Activated CD4-positive, alpha-beta T cell treated with anti-CD3 and anti-CD28 coated beads for 36 hours (primary cell): Measurements from ENCODE around the gene EXOC6. TPM values are rescaled to one million over a fixed set of nuclear protein-coding genes. Genes with fewer than 3 reads are reported as not detected.

Source experiments
- ATAC-seq: fragments of 200-7000 bp; cut with Tn5 transposase; one replicate; pipeline ENCODE4 v1.10.0; 2021; ENCODE audit warnings: mild to moderate bottlenecking, moderate library complexity
- CTCF ChIA-PET: fragments of 350-600 bp; sonication (Branson Sonifier 250); formaldehyde crosslinking; loops from one replicate; lab custom pipeline; 2021; ENCODE audit warnings: antibody characterized with exemption; lab: Charles Lee
- POLR2A ChIA-PET: fragments of 350-600 bp; sonication (Branson Sonifier 250); formaldehyde crosslinking; loops from one replicate; lab custom pipeline; 2021; ENCODE audit warnings: antibody characterized with exemption, inconsistent platforms; lab: Charles Lee
- DNase-seq: peaks from one replicate; pipeline ENCODE4 v3.0.0-alpha.2; 2020
- H3K27ac Mint-ChIP-seq: one replicate; pipeline ENCODE4 v1.8.0; 2021; ENCODE audit warnings: mixed read lengths
- H3K27me3 Mint-ChIP-seq: one replicate; pipeline ENCODE4 v1.8.0; 2021; ENCODE audit warnings: mixed read lengths
- H3K36me3 Mint-ChIP-seq: one replicate; pipeline ENCODE4 v1.8.0; 2021; ENCODE audit warnings: low read depth, mixed read lengths
- H3K4me1 Mint-ChIP-seq: one replicate; pipeline ENCODE4 v1.8.0; 2021; ENCODE audit warnings: mixed read lengths
- H3K4me3 Mint-ChIP-seq: one replicate; pipeline ENCODE4 v1.8.0; 2021; ENCODE audit warnings: mild to moderate bottlenecking, moderate library complexity, mixed read lengths
- H3K9me3 Mint-ChIP-seq: one replicate; pipeline ENCODE4 v1.8.0; 2021; ENCODE audit warnings: low read depth, mixed read lengths
- intact Hi-C, 2 experiments: fragments of 100-400 bp; cut with DNase I in 1 of 2; cut with micrococcal nuclease in 1 of 2; formaldehyde crosslinking; loops; one replicate each; pipeline versions ENCODE4 v1.14.2 to v1.15.1; 2022 to 2024; cut with DNase I, micrococcal nuclease
- total RNA-seq, 2 experiments: library from RNA; stranded (reverse); gene quantifications; one replicate each; pipeline ENCODE4 v1.2.3, GENCODE V29; 2021

Gene EXOC6
- total RNA-seq, 2 experiments from 2014 or later, result 9.7 to 12.1 TPM

DNA sequence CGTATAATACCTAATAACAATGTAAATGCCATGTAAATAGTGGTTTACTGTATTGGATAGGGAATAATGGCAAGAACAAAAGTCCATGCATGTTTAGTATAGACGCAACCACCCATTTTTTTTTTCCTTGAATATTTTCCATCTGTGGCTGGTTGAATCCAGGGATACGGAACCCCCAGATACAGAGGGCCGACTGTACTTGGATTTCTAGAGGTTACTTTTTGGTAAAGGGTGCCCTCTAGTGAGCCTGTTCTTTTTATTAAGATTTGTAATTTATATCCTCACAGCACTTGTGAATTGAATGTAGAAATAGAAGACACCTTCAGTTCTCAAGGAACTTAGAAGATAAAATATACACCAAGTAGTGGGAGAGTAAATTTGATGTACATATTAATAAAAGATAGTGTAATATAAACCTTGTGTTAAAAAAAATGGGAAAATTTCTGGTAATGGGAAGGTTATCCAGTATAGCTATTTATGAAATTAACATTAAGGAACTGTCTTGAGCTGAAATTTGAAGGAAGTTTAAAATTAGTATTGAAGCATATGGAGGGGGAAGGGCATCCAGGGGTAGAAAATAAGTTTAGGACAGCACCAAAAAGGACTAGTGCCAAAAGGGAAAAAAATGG is 32.0 kb downstream of the EXOC6 start:
- DNase-seq (no peak), ATAC-seq (no peak)
- no peaks in the 10 kb centered on the region for H3K27me3 Mint-ChIP-seq
- H3K4me1 Mint-ChIP-seq, result peaks cover 27% of the 10 kb centered on the region
- ChIA-PET POLR2A (no interaction called here), CTCF (interaction anchor here (0.6 to 1.1 kb wide), 5 partner anchors 37 to 189 kb away, joined by 3 to 9 read pairs (median 3); no protein-coding TSS in a partner anchor)
- no peak overlapping the region for H3K27ac Mint-ChIP-seq
- no peaks in the 10 kb centered on the region for H3K36me3 Mint-ChIP-seq
- H3K4me3 Mint-ChIP-seq, result no peak overlapping the region
- H3K9me3 Mint-ChIP-seq, result no peaks in the 10 kb centered on the region
- intact Hi-C loops, result loop anchor here (1.0 to 10.0 kb wide), 6 partner anchors 37 to 404 kb away; partner anchors contain the start of gene CYP26C1 (in 1 of the 2)

DNA sequence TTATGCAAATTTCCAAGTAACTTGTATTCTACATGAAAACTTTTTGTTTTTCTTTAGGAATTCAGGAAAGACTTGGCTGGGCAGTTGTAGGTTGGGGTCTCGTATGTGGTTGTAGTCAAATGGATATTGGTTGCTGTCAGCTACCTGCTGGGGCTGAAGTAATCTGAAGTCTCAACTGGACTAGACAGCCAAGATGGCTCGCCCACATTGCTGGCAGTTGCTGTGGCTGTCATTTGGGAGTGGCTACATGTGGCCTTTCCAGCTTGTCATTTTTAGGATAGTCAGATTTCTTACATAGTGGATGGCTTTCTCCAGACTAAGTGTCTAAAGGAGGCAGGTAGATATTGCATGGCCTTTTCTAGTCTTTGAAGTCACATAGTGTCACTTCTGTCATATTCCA is 32.6 kb downstream of the EXOC6 start:
- ChIA-PET CTCF (interaction anchor here (0.6 to 1.5 kb wide), 6 partner anchors 25 to 189 kb away, joined by 3 to 9 read pairs (median 4); no protein-coding TSS in a partner anchor), POLR2A (no interaction called here)
- DNase-seq (no peak), ATAC-seq (no peak)
- H3K36me3 Mint-ChIP-seq, result no peaks in the 10 kb centered on the region
- no peaks in the 10 kb centered on the region for H3K27me3 Mint-ChIP-seq
- intact Hi-C loops, result loop anchor here (1.0 to 10.0 kb wide), 6 partner anchors 38 to 404 kb away; partner anchors contain the start of gene CYP26C1 (in 1 of the 2)
- peaks cover 27% of the 10 kb centered on the region for H3K4me1 Mint-ChIP-seq
- no peaks in the 10 kb centered on the region for H3K9me3 Mint-ChIP-seq
- H3K4me3 Mint-ChIP-seq, result no peak overlapping the region
- H3K27ac Mint-ChIP-seq, result no peak overlapping the region

DNA sequence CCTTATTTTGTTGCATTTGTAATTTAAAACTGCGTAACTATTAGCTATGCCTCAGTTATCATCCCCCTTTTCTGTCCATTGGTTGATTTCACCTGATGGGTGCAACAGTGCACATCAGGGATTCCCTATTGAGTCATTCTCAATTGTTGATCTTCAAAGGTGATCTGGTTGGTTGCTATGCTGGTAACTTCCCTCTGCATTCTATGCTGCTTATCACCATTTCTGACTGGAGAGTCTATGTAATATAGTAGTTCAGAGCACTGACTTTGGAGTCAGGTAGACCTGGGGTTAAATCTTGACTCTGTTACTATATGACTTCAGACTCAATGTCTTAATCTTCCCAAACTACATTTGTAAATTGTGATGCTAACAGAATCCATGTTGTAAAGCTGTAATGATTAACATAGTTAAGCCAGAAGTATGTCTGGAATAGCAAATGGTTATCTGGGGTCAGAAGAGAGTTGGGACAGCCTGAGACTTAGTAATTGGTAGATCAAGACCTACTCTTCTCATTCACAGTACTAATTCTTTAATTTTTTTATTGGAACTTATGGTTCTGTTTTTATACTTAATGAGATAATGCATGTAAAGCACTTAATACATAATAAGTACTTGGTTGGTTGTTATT is 38.1 kb downstream of the EXOC6 start:
- Mint-ChIP-seq H3K27me3 (no peaks in the 10 kb centered on the region), H3K9me3 (no peaks in the 10 kb centered on the region), H3K36me3 (no peaks in the 10 kb centered on the region), H3K4me3 (no peak overlapping the region), H3K4me1 (peaks cover 8% of the 10 kb centered on the region), H3K27ac (no peak overlapping the region)
- ChIA-PET CTCF (interaction anchor here (0.6 to 2.7 kb wide), 14 partner anchors 10 to 1226 kb away, joined by 3 to 9 read pairs (median 6); no protein-coding TSS in a partner anchor), POLR2A (no interaction called here)
- intact Hi-C loops, result loop anchor here (5.0 to 10.0 kb wide), 4 partner anchors 178 to 471 kb away; partner anchors contain the start of genes CYP26A1 (in 1 of the 2) and CYP26C1 (in 1 of the 2)
- ATAC-seq (peak; percentile 33), DNase-seq (no peak)

DNA sequence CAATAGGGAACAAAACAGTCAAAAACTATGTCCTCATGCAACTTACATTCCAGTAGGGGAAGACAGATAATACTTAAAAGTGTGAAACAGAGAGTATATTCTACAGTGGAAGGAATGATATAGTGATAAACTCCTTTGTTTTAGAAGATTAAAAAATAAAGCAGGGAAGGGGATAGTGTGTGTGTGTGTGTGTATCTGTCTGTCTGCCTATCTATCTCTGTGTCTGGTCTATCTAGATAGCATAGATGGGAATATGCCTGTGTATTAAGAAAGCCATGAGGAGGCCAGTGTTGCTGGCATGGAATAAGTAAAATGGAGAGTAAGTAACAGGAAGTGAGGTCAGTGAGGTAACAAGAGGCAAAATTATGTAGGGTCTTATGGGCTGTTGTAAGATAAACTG is 42.2 kb downstream of the EXOC6 start:
- no peak for ATAC-seq
- Mint-ChIP-seq H3K36me3 (peaks cover 2% of the 10 kb centered on the region), H3K4me3 (no peak overlapping the region), H3K27me3 (no peaks in the 10 kb centered on the region), H3K4me1 (peaks cover 11% of the 10 kb centered on the region), H3K27ac (no peak overlapping the region), H3K9me3 (no peaks in the 10 kb centered on the region)
- ChIA-PET POLR2A (no interaction called here), CTCF (no interaction called here)
- DNase-seq, result no peak
- intact Hi-C loops, result no loop called here

DNA sequence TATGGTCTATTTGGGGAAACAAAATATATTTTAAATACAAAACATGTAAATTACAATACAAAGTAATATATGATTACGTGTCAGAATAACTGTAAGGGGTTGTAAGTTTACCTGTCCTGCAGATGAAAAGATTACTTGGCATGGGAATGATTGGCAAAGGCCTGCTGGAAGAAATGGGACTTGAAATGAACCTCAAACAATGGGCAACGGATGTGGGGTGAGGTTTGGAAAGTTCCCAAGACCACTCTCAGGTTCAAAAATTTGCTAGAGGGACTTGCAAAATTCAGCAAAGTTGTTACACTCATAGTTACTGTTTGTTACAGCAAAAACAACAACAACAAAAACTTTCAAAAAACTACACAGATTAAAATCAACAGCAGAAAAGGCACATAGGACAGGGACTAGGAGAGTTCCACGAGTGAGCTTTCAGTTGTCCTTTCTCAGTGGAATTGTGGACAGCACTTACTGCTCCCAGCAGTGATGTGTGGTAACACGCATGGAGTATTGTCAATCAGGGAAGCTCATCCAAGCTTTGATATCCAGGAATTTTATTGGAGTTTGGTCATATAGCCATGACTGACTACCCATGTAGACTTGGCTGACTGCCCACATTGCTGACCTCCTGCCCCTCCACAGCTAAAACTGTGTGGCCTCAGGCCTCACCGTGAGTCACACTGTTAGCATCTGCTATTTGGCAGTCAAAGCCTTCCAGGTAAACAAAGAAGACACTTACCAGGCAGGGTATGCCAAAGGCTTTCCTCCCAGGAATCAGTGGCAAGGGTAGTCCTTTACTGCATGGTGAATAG is 43.8 kb downstream of the EXOC6 start:
- H3K9me3 Mint-ChIP-seq, result no peaks in the 10 kb centered on the region
- DNase-seq (no peak), ATAC-seq (no peak)
- CTCF ChIA-PET, result interaction anchor here (0.6 kb wide), 1 partner anchor 621 kb away, joined by 3 read pairs; no protein-coding TSS in a partner anchor
- no peak overlapping the region for H3K27ac Mint-ChIP-seq
- H3K27me3 Mint-ChIP-seq, result no peaks in the 10 kb centered on the region
- peaks cover 5% of the 10 kb centered on the region for H3K4me1 Mint-ChIP-seq
- H3K4me3 Mint-ChIP-seq, result no peak overlapping the region
- intact Hi-C loops, result no loop called here
- POLR2A ChIA-PET, result no interaction called here
- H3K36me3 Mint-ChIP-seq, result peaks cover 2% of the 10 kb centered on the region

DNA sequence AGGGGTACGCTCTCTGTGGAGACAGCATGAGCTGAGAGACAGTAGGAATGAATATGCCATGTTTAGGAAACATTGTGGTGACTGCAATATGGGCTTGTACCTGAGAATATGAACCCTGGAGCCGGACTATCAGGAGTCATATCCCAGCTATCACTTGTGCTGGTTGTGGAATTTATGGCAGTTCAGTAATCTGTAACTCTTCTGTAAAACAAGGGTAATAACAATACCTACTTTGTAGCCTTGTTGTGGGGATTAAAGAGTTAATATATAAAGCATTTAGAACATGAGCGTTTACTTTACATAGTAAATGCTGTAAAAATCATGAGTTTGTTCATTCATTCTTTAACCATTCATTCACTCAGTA is 44.4 kb downstream of the EXOC6 start:
- H3K27ac Mint-ChIP-seq, result no peak overlapping the region
- peaks cover 5% of the 10 kb centered on the region for H3K4me1 Mint-ChIP-seq
- DNase-seq (no peak), ATAC-seq (no peak)
- H3K9me3 Mint-ChIP-seq, result no peaks in the 10 kb centered on the region
- no peaks in the 10 kb centered on the region for H3K27me3 Mint-ChIP-seq
- no peak overlapping the region for H3K4me3 Mint-ChIP-seq
- ChIA-PET POLR2A (no interaction called here), CTCF (no interaction called here)
- H3K36me3 Mint-ChIP-seq, result peaks cover 8% of the 10 kb centered on the region
- intact Hi-C loops, result no loop called here

DNA sequence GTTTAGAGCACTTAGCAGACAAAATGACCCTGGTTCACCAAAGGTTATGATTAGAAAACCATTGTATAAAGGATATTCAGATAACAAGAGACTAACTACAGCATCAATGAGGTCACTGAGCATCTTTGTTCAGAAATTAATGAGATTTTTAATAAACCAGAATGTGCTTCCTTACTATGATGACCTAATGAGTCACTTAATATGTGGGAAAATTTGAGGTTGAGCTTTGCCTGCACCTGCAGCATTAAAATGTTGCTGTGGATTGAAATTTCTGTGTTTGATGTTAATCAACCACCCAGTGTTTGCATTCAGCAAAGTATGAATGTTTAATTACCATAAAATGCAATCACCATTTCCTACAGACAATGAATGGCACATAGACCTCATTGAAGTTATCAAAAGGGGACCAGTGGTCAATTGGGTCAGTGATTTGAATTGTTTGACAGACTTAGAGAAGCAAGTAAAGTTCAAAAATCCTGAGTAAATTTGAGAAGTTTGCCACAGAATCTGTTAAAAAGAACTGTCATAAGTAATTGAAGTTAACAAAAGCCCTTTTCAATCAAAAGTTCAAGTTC is 45.8 kb downstream of the EXOC6 start:
- POLR2A ChIA-PET, result no interaction called here
- intact Hi-C loops, result no loop called here
- CTCF ChIA-PET, result interaction anchor here (0.9 to 1.4 kb wide), 3 partner anchors 9 to 30 kb away, joined by 3 to 4 read pairs (median 3); no protein-coding TSS in a partner anchor
- H3K27me3 Mint-ChIP-seq, result no peaks in the 10 kb centered on the region
- no peak for ATAC-seq
- H3K4me1 Mint-ChIP-seq, result peaks cover 3% of the 10 kb centered on the region
- no peak overlapping the region for H3K27ac Mint-ChIP-seq
- no peaks in the 10 kb centered on the region for H3K9me3 Mint-ChIP-seq
- H3K4me3 Mint-ChIP-seq, result no peak overlapping the region
- no peak for DNase-seq
- peaks cover 11% of the 10 kb centered on the region for H3K36me3 Mint-ChIP-seq

DNA sequence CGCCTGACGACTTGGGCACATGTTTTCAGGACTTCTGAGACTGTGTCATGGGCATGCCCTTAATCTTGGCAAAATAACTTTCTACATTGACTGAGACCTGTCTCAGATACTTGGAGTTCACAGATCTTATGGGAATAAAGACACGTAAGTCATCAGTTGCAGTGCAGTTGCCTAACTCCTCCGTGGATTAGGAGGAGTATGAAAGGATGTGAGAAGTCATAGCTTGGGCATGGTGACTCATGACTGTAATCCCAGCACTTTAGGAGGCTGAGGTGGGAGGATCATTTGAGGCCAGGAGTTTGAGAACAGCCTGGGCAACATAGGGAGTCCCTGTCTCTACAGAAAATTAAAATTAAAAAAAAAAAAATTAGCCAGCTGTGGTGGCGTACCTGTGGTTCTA is 49.6 kb downstream of the EXOC6 start:
- ATAC-seq (no peak), DNase-seq (no peak)
- Mint-ChIP-seq H3K4me1 (peaks cover 18% of the 10 kb centered on the region), H3K36me3 (peaks cover 11% of the 10 kb centered on the region), H3K27ac (no peak overlapping the region), H3K9me3 (no peaks in the 10 kb centered on the region), H3K27me3 (no peaks in the 10 kb centered on the region), H3K4me3 (no peak overlapping the region)
- ChIA-PET CTCF (interaction anchor here (1.1 to 2.3 kb wide), 2 partner anchors 12 to 54 kb away, joined by 3 to 9 read pairs; no protein-coding TSS in a partner anchor), POLR2A (no interaction called here)
- intact Hi-C loops, result no loop called here

DNA sequence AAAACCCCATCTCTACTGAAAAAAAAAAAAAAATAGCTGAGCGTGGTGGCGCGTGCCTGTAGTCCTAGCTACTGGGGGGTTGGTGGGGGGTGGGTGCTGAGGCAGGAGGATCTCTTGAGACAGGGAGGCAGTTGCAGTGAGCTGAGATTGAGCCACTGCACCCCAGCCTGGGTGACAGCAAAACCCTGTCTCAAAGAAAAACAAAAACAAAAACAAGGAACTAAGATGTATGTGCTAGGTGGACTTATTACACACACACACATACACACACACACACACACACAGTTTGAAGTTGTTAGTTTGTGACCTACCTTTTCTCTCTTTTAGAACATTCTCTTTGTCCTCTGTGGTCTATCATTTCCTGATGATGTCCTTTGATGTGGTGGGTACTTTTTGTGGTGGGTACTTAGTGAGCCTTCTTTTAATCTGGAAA is 53.5 kb downstream of the EXOC6 start:
- peak; percentile 9 for DNase-seq
- peaks cover 15% of the 10 kb centered on the region for H3K4me1 Mint-ChIP-seq
- ChIA-PET POLR2A (interaction anchor here (0.6 kb wide), 1 partner anchor 30 kb away, joined by 5 read pairs; no protein-coding TSS in a partner anchor), CTCF (interaction anchor here (0.7 to 1.8 kb wide), 5 partner anchors 11 to 581 kb away, joined by 3 to 7 read pairs (median 4); no protein-coding TSS in a partner anchor)
- peaks cover 15% of the 10 kb centered on the region for H3K36me3 Mint-ChIP-seq
- no peak overlapping the region for H3K27ac Mint-ChIP-seq
- no peaks in the 10 kb centered on the region for H3K9me3 Mint-ChIP-seq
- H3K4me3 Mint-ChIP-seq, result no peak overlapping the region
- ATAC-seq, result peak; percentile 63
- no peaks in the 10 kb centered on the region for H3K27me3 Mint-ChIP-seq
- intact Hi-C loops, result no loop called here

DNA sequence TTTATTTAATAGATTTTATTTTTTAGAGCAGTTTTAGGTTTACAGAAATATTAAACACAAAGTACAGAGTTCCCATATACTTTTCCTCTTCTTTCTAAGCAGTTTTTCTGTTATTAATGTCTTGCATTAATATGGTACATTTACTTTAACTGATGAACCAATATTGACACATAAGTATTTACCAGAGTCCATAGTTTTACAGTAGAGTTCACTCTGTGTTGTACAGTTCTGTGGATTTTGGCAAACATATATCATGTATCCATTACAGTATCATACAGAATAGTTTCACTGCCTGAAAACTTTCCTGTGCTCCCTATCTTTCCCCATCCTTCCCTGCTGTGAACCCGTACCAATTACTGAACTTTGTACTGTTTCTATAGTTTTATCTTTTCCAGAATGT is 55.3 kb downstream of the EXOC6 start:
- ATAC-seq, result no peak
- no peak for DNase-seq
- ChIA-PET CTCF (no interaction called here), POLR2A (no interaction called here)
- Mint-ChIP-seq H3K27me3 (no peaks in the 10 kb centered on the region), H3K4me3 (no peak overlapping the region), H3K36me3 (peaks cover 9% of the 10 kb centered on the region), H3K27ac (no peak overlapping the region), H3K9me3 (no peaks in the 10 kb centered on the region), H3K4me1 (peaks cover 15% of the 10 kb centered on the region)
- intact Hi-C loops, result no loop called here

DNA sequence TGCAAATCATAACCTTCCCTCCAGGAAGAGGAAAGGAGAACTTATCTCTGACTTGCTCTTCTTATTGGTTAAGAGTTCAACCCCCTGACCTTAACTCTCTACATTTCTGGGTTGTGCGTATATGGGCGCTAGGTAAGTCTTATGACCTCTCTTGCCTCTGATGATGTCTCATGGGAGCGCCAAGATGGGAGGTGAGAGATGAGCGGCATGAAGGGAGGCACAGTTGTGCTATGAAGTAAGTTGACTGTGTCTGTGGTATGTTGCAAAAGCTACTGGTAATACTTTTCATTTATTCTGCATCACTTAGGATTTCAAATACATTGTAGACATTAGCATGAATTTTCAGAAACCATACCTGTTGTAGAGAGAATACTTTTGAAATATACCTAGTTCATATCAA is 59.0 kb downstream of the EXOC6 start:
- DNase-seq (no peak), ATAC-seq (no peak)
- ChIA-PET CTCF (no interaction called here), POLR2A (no interaction called here)
- Mint-ChIP-seq H3K4me3 (no peak overlapping the region), H3K27me3 (no peaks in the 10 kb centered on the region), H3K27ac (no peak overlapping the region), H3K36me3 (peaks cover 9% of the 10 kb centered on the region), H3K4me1 (peaks cover 5% of the 10 kb centered on the region), H3K9me3 (no peaks in the 10 kb centered on the region)
- intact Hi-C loops, result no loop called here
